DOHH2 (cell line): Measurements from ENCODE around the gene CDK6.

Source experiments
- H3F3A ChIP-seq: fragments of 200-600 bp; sonication (generic), shearing (Covaris generic); 2 replicates; pipeline ENCODE4 v1.6.0; 2016; ENCODE audit warnings: antibody characterized with exemption, mild to moderate bottlenecking; ENCODE audit not compliant: control insufficient read depth, insufficient read depth
- H3K27ac ChIP-seq: fragments of 200-600 bp; sonication (generic); 2 replicates; pipeline ENCODE4 v1.5.1; 2014; ENCODE audit warnings: low read depth, mild to moderate bottlenecking, low read length, moderate library complexity
- H3K27me3 ChIP-seq: fragments of 200-600 bp; sonication (generic); 2 replicates; pipeline ENCODE4 v1.6.1; 2014; ENCODE audit warnings: mild to moderate bottlenecking, low read length, mixed read lengths; ENCODE audit not compliant: control insufficient read depth
- H3K36me3 ChIP-seq: fragments of 200-600 bp; sonication (generic); 2 replicates; pipeline ENCODE4 v1.6.1; 2014; ENCODE audit warnings: mild to moderate bottlenecking, low read length, moderate library complexity, mixed read lengths; ENCODE audit not compliant: control insufficient read depth
- H3K4me1 ChIP-seq: fragments of 200-600 bp; sonication (generic); 2 replicates; pipeline ENCODE4 v1.6.1; 2014; ENCODE audit warnings: mild to moderate bottlenecking, low read length, mixed read lengths; ENCODE audit not compliant: control insufficient read depth
- H3K4me2 ChIP-seq: fragments of 200-600 bp; sonication (generic); 2 replicates; pipeline ENCODE4 v1.6.0; 2014; ENCODE audit warnings: mild to moderate bottlenecking, low read length, moderate library complexity
- H3K4me3 ChIP-seq: fragments of 200-600 bp; sonication (generic); 2 replicates; pipeline ENCODE4 v1.5.1; 2014; ENCODE audit warnings: mild to moderate bottlenecking, low read length, mixed read lengths
- H3K79me2 ChIP-seq: fragments of 200-600 bp; sonication (generic); 2 replicates; pipeline ENCODE4 v1.6.1; 2014; ENCODE audit warnings: mild to moderate bottlenecking, low read length, mixed read lengths; ENCODE audit not compliant: control insufficient read depth
- H3K9me2 ChIP-seq: fragments of 200-600 bp; sonication (generic); replicated peaks from 2 replicates; pipeline ENCODE4 v1.6.1; 2014; ENCODE audit warnings: mild to moderate bottlenecking, low read length, mixed read lengths; ENCODE audit not compliant: control insufficient read depth
- H3K9me3 ChIP-seq: fragments of 200-600 bp; sonication (generic); 2 replicates; pipeline ENCODE4 v1.6.1; 2014; ENCODE audit warnings: antibody characterized with exemption, low read length, mixed read lengths; ENCODE audit not compliant: control insufficient read depth, insufficient read depth
- H4K20me1 ChIP-seq: fragments of 200-600 bp; sonication (generic); 2 replicates; pipeline ENCODE4 v1.6.0; 2014; ENCODE audit warnings: low read depth, mild to moderate bottlenecking, antibody characterized with exemption, low read length, moderate library complexity; ENCODE audit not compliant: control insufficient read depth, insufficient read depth
- EZH2phosphoT487 ChIP-seq: fragments of 200-600 bp; sonication (generic); IDR thresholded peaks from 2 replicates; pipeline ENCODE4 v1.6.1; 2017; ENCODE audit warnings: borderline replicate concordance, mild to moderate bottlenecking, antibody characterized with exemption, low read length, moderate library complexity, mixed read lengths
- TF ChIP-seq, protein P1 (sequence below): fragments of 200-600 bp; sonication (generic); IDR thresholded peaks from one replicate; pipeline ENCODE4 v1.5.1; 2014; ENCODE audit warnings: antibody characterized with exemption, mild to moderate bottlenecking, low read depth, low read length; ENCODE audit not compliant: poor library complexity, severe bottlenecking

CDK6 gene

DNA sequence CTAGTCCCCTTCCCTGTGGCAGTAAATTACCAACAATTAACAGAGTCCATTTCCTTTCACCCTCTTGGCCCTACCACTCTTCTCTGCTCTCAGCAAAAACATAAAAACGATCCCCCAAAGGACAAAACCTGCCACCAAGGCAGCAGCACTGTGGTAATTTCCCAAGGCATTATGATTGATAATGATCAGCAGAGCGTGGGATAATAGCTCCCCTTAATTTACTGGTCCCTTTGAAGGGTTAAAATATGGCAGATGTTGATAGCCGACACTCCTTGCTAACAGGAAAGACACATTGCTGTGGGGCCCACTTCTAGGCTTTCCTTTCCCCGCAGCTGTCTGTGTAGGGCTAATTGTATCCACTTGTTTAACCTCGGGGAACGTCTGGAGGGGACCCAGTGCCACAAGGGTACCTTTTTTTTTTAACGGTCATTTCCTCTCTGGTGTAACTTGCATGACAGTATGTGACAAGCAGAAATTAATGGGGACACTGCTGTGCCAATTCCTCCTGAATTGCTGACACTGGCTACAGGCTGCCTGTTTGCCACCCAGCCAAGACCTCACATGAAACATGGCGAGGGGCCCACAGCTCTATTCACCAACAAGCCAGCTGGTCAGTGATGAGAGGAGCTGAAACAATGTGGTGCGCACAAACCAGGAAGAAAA, 81.3 kb downstream of the CDK6 start:
- Histone ChIP-seq H3K4me1 (peaks cover 5% of the 10 kb centered on the region; the same call in 1 of the 2 replicates), H3K9me3 (no peaks in the 10 kb centered on the region), H3K36me3 (peaks cover 15% of the 10 kb centered on the region), H3F3A (no peaks in the 10 kb centered on the region), H3K27me3 (no peaks in the 10 kb centered on the region), H4K20me1 (no peaks in the 10 kb centered on the region), H3K79me2 (peaks cover 22% of the 10 kb centered on the region), H3K9me2 (no peaks in the 10 kb centered on the region), H3K27ac (no peak overlapping the region), H3K4me3 (no peak overlapping the region), H3K4me2 (no peak overlapping the region)
- TF ChIP-seq, protein P1, sequence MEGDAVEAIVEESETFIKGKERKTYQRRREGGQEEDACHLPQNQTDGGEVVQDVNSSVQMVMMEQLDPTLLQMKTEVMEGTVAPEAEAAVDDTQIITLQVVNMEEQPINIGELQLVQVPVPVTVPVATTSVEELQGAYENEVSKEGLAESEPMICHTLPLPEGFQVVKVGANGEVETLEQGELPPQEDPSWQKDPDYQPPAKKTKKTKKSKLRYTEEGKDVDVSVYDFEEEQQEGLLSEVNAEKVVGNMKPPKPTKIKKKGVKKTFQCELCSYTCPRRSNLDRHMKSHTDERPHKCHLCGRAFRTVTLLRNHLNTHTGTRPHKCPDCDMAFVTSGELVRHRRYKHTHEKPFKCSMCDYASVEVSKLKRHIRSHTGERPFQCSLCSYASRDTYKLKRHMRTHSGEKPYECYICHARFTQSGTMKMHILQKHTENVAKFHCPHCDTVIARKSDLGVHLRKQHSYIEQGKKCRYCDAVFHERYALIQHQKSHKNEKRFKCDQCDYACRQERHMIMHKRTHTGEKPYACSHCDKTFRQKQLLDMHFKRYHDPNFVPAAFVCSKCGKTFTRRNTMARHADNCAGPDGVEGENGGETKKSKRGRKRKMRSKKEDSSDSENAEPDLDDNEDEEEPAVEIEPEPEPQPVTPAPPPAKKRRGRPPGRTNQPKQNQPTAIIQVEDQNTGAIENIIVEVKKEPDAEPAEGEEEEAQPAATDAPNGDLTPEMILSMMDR = no peak
- no peak for TF ChIP-seq EZH2phosphoT487

DNA sequence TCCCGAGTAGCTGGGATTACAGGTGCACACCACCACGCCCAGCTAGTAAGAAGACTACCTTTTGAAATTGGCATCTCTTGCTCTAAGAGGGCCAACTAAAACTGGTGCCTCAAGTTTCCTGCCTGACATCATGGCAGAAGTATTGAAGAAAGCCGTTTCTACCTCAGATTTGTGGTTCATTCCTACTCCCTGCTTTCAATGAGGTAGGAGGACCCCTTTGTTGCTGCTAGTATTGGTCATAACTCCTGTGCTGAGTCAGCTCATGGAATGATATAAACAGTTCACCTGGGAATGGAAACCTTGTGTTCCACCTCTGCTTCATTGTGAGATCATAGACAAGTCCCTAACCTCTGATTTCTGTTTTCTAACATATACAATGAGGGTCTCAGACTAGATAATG, 82.8 kb downstream of the CDK6 start:
- Histone ChIP-seq H3K27me3 (no peaks in the 10 kb centered on the region), H3K4me1 (peaks cover 6% of the 10 kb centered on the region; the same call in 1 of the 2 replicates), H3F3A (no peaks in the 10 kb centered on the region), H4K20me1 (no peaks in the 10 kb centered on the region), H3K27ac (no peak overlapping the region), H3K79me2 (peaks cover 28% of the 10 kb centered on the region), H3K9me3 (no peaks in the 10 kb centered on the region), H3K36me3 (peaks cover 8% of the 10 kb centered on the region), H3K4me2 (no peak overlapping the region), H3K9me2 (no peaks in the 10 kb centered on the region), H3K4me3 (no peak overlapping the region)
- no peak for TF ChIP-seq EZH2phosphoT487
- TF ChIP-seq, protein P1 = no peak

DNA sequence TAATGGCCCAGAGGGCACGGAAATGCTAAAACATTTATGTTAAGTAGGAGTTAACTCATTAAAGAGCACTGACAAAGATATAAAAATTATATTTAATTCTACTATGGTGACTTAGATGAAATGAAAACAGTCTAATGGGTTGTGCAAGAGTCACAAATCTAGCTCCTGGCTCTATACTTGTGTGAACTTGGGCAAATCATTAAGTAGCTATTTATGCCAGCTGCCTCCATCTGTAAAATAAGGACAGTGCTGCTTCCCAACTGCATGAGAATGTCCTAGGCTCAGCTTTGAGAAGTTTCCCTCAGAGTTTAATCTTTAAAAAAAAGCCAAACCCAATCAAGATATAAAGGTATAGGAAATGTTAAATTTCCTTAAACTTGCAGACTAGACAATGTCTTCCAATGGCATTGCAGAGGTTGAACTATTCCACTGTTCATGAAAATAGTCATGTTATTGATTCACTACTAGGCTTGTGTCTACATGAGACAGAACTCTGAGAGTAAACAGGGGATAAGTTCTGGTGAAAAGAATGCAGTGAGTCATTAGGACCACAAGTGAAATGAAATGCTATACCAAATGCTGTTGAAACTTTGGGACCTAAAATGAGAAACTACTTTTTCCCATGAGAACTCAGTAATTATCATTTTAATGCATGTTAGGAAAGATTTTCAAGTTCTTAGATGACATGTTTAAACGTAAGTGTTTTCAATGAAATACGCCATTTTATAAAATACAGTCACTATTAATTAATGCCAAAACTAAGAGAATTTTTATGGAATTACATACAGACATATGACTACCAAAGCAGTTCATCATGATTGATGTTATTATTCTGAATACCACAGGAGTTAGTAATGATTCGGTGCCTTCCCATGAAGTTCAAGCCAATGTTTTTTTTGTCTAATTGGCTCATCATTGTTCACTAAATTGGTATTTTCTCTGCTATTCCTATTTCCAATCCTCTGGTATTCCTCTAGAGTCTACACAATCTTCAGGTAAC, 84.2 kb downstream of the CDK6 start:
- Histone ChIP-seq H3K4me1 (peaks cover 7% of the 10 kb centered on the region; the same call in 1 of the 2 replicates), H3K9me2 (no peaks in the 10 kb centered on the region), H3K79me2 (peaks cover 35% of the 10 kb centered on the region), H3K9me3 (no peaks in the 10 kb centered on the region), H3K27ac (no peak overlapping the region), H3K27me3 (no peaks in the 10 kb centered on the region), H3K4me3 (no peak overlapping the region), H3K36me3 (peaks cover 8% of the 10 kb centered on the region), H3K4me2 (no peak overlapping the region), H4K20me1 (no peaks in the 10 kb centered on the region), H3F3A (no peaks in the 10 kb centered on the region)
- no peak for TF ChIP-seq EZH2phosphoT487
- TF ChIP-seq, protein P1 = no peak
